ENCODE results near the gene TCEA3. TPM values are rescaled to one million over a fixed set of nuclear protein-coding genes. Genes with fewer than 3 reads are reported as not detected.

Gene TCEA3
- total RNA-seq, 1 donor from 2014 or later, result 9.7 TPM

DNA sequence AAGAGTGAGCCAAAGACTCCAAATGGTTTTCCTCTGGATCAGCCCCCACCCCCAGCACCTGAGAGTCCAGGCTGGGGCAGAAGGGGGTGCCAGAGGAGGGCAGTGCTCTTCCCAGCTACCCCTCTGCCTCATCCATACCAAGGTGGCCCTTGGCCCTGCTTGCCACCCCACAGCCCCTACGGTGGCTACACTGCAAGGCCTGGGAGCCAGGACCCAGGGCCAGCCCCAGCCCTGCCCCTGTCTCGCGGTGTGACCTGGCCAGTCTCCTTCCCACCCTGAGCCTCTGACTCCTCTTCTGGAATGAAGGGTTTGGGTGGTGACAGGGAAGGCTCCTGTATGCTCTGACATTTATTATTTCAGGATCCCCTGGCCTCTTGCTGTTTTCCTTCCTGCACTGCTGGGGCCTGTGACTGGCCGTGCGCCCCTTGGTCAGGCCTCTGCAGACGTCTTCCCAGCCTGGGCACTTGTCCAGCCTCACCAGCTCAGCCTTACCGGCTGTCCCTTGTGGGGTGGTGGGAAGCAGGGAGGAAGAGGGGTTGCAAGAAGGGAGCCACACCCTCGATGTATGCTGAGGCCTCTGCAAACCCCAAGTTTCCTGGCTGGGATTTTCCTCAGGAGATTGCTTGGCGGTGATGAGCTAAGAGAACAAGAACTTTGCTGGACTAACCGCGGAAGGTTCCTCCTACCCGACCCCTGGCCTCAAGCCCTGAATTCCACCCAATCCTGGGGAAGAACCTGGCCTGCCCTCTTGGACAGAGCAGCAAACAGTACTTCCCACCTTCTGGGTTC is 45.9 kb upstream of the TCEA3 start:
- DNase-seq (ENCODE audit: low spot score), result no peak
- Mint-ChIP-seq H3K36me3 (ENCODE audit: low read depth, unreplicated experiment) (no peaks in the 10 kb centered on the region), H3K4me1 (ENCODE audit: unreplicated experiment) (peaks cover 6% of the 10 kb centered on the region), H3K27me3 (ENCODE audit: unreplicated experiment) (peaks cover 2% of the 10 kb centered on the region), H3K9me3 (ENCODE audit: unreplicated experiment) (no peaks in the 10 kb centered on the region), H3K27ac (ENCODE audit: unreplicated experiment) (no peak overlapping the region), H3K4me3 (ENCODE audit: unreplicated experiment) (no peak overlapping the region)
- TF ChIP-seq CTCF (IDR thresholded peaks at IDR 0.05; ENCODE audit: unreplicated experiment), result no peak

DNA sequence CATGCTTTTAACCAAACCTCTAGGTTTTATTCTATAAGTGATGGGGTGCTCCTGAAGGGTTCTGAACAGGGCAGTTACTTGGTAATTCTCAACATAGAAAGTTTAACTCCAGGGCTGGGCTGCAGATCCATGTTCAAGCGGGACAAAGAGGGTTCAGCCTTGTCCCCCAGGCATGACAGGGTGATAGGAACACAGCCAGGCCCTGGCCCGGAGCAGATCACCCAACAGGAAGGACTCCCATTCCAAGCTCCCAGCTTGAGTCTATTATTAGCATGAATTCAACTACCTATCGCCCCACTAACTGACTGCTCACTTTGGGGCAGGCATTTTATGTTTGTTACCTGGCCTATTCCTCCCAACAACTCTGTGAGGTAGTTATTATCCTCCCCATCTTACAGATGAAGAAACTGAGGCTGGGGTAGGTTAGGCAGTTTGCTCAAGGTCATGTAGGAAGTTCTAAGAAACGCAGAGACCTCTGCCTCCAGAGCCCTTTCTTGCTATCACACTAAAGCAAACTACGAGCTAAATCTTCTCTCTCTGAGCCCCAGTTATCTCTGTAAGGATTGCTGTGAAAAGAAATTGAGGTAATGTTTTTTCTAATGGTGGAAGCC is 44.9 kb upstream of the TCEA3 start:
- DNase-seq (ENCODE audit: low spot score), result no peak
- Mint-ChIP-seq H3K27me3 (ENCODE audit: unreplicated experiment) (peaks cover 2% of the 10 kb centered on the region), H3K36me3 (ENCODE audit: low read depth, unreplicated experiment) (no peaks in the 10 kb centered on the region), H3K9me3 (ENCODE audit: unreplicated experiment) (no peaks in the 10 kb centered on the region), H3K27ac (ENCODE audit: unreplicated experiment) (no peak overlapping the region), H3K4me3 (ENCODE audit: unreplicated experiment) (no peak overlapping the region), H3K4me1 (ENCODE audit: unreplicated experiment) (peaks cover 6% of the 10 kb centered on the region)
- TF ChIP-seq CTCF (IDR thresholded peaks at IDR 0.05; ENCODE audit: unreplicated experiment), result no peak

DNA sequence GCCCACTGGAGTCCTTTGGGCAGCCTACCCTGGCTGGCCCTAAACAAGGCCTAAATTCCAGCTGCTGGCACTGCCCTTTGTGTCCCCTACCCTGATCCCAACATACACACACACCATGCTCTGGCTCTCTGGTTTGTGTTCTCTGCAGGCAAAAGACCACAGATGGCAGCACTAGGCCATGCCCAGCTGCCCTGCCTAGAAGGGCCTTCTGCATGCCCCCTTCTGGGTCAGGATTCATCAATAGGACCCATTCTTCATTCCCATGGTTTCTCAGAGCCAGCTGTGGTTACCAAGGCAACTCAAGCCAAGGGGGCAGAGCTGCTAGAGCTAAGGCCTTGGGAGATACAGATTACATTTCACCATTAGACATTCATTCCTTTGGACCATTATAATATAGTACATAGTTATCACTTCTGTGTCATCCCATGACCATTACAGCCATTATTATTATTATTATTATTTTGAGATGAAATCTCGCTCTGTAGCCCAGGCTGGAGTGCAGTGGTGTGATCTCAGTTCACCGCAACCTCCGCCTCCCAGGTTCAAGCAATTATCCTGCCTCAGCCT is 42.0 kb upstream of the TCEA3 start:
- no peak for DNase-seq (ENCODE audit: low spot score)
- Mint-ChIP-seq H3K36me3 (ENCODE audit: low read depth, unreplicated experiment) (no peaks in the 10 kb centered on the region), H3K27me3 (ENCODE audit: unreplicated experiment) (peaks cover 4% of the 10 kb centered on the region), H3K27ac (ENCODE audit: unreplicated experiment) (no peak overlapping the region), H3K9me3 (ENCODE audit: unreplicated experiment) (no peaks in the 10 kb centered on the region), H3K4me1 (ENCODE audit: unreplicated experiment) (peaks cover 6% of the 10 kb centered on the region), H3K4me3 (ENCODE audit: unreplicated experiment) (no peak overlapping the region)
- no peak for TF ChIP-seq CTCF (IDR thresholded peaks at IDR 0.05; ENCODE audit: unreplicated experiment)

DNA sequence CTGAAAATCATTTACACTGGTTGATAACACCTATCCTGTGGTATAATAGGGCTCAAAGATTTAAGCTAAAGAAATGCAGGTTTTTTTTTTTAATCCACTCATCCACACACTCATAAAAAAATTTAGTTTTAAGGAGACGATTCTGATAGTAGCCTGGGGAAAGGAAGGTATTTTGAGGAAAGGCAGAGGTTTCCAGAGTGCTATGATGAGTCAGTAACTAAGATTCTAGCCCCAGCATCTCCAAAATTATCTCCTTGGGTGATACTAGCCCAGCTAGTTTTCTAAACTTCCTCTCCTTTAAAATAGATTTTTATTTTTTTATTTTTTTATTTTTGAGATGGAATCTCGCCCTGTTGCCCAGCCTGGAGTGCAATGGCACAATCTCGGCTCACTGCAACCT is 38.7 kb upstream of the TCEA3 start:
- H3K4me3 Mint-ChIP-seq (ENCODE audit: unreplicated experiment), result no peak overlapping the region
- peaks cover 2% of the 10 kb centered on the region for H3K27me3 Mint-ChIP-seq (ENCODE audit: unreplicated experiment)
- no peak overlapping the region for H3K27ac Mint-ChIP-seq (ENCODE audit: unreplicated experiment)
- H3K36me3 Mint-ChIP-seq (ENCODE audit: low read depth, unreplicated experiment), result no peaks in the 10 kb centered on the region
- no peaks in the 10 kb centered on the region for H3K9me3 Mint-ChIP-seq (ENCODE audit: unreplicated experiment)
- DNase-seq (ENCODE audit: low spot score), result no peak
- TF ChIP-seq CTCF (IDR thresholded peaks at IDR 0.05; ENCODE audit: unreplicated experiment), result no peak
- no peaks in the 10 kb centered on the region for H3K4me1 Mint-ChIP-seq (ENCODE audit: unreplicated experiment)

GRCh38 chr1:23462766-23463165 is 38.2 kb upstream of the TCEA3 start:
- Mint-ChIP-seq H3K36me3 (ENCODE audit: low read depth, unreplicated experiment) (no peaks in the 10 kb centered on the region), H3K4me3 (ENCODE audit: unreplicated experiment) (no peak overlapping the region), H3K9me3 (ENCODE audit: unreplicated experiment) (no peaks in the 10 kb centered on the region), H3K4me1 (ENCODE audit: unreplicated experiment) (no peaks in the 10 kb centered on the region), H3K27me3 (ENCODE audit: unreplicated experiment) (peaks cover 2% of the 10 kb centered on the region), H3K27ac (ENCODE audit: unreplicated experiment) (no peak overlapping the region)
- DNase-seq (ENCODE audit: low spot score), result no peak
- TF ChIP-seq CTCF (IDR thresholded peaks at IDR 0.05; ENCODE audit: unreplicated experiment), result no peak

Data from endothelial cell (in vitro differentiated cells).